ENCODE data around the gene DOCK1. TPM values are rescaled to one million over a fixed set of nuclear protein-coding genes. Genes with fewer than 3 reads are reported as not detected.
"Not testable (repeated sequence)": the region's sequence is repeated elsewhere in the genome, so short reads cannot be mapped to it uniquely, and the experiment has no call there.

Gene DOCK1
- total RNA-seq, 1 experiment from 2014 or later, result 60.4 TPM

DNA sequence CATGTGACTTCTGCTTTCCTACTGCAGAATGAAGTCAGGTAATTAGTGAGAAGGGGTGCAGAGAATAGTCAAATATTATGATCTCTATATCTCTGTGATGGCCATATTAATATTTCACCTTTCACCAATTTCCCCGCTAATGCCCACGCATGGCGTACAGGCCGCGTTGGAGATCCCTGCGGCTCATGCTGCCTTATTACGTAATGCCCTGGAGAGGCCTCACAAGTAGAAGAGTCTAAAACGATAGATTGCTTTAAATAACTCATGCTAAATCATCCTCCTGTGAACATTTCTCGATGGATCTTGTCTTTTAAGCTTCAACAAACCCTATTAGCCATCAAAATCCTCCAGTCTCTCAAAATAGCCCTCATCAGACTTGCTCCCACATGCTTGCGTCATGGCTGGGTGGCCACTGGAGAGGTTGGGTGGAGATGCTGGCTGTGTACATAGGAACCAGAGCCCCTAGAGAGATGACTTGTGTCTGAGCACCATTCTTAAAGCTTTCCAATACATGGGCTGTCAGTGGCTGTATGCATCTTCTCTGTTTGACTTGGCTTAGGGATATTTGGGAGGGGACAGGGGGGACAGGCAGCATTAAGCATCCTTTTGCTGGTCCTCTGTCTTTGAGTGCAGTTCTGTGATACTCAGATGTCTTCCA, 370.7 kb downstream of the DOCK1 start:
- Histone ChIP-seq H3K4me3 (no peak overlapping the region), H3K27ac (no peak overlapping the region), H3K27me3 (replicated peaks) (no peaks in the 10 kb centered on the region), H3K36me3 (peaks cover 14% of the 10 kb centered on the region), H3K4me1 (replicated peaks) (peaks cover 24% of the 10 kb centered on the region), H3K9me3 (replicated peaks) (no peaks in the 10 kb centered on the region)
- DNase-seq (ENCODE audit: low read depth in 1 of 2, low spot score in 2 of 2), result no peak

DNA sequence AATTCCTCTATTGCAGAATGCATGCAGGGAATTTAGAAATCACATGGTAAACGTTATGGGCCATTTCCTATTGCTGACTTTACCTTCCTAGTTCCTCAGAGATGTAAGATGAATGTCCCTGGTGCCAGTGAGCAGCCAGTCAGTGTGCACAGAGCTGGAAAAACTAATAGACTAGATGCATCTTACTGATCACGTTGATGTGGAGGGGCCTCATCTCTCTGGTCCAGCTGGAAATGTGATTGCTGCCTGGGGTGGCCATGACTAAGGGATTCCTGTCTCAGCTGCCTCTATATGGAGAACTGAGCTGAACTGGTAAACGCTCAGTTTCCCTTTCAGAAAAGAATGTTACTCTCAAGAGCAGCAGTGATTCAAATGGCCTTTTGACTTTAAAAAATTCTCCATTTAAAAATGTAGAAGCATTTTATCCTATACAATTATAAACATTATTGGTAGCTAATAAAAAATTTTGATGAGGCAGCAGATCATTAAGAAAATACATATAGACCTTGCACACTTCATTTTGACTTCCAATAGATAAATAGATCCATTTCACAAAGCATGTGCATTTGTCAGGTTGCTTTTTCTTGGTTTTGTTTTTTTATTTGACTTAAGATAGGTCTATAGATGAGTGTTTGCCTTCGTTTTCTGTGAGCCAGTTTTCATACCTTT, 371.7 kb downstream of the DOCK1 start:
- Histone ChIP-seq H3K27ac (no peak overlapping the region), H3K4me3 (no peak overlapping the region), H3K27me3 (replicated peaks) (no peaks in the 10 kb centered on the region), H3K4me1 (replicated peaks) (peaks cover 24% of the 10 kb centered on the region), H3K36me3 (peaks cover 10% of the 10 kb centered on the region), H3K9me3 (replicated peaks) (no peaks in the 10 kb centered on the region)
- DNase-seq (ENCODE audit: low read depth in 1 of 2, low spot score in 2 of 2), result no peak

DNA sequence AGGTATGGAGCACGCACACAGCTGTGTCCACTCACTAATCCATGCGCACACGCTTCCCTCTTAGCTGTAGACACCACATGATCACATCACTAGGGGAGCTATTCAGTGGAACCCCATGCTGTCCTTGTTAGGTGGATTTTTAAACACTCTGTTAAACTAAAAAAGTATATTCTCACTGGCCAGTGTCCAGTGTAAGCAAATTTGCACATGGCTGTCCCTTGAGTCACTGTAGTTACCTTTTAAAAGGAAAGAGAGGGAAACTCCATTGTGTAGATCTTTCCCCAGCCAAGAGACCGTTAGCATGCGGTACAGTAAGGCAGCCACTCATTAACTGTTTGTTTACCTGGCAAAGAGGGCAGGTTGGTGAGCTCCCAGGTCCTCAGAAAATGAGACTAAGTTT, 372.8 kb downstream of the DOCK1 start:
- Histone ChIP-seq H3K27ac (peak overlapping the region; percentile 60), H3K9me3 (replicated peaks) (no peaks in the 10 kb centered on the region), H3K4me3 (no peak overlapping the region), H3K36me3 (peaks cover 3% of the 10 kb centered on the region), H3K4me1 (replicated peaks) (peaks cover 24% of the 10 kb centered on the region), H3K27me3 (replicated peaks) (no peaks in the 10 kb centered on the region)
- peak; percentile 49 to 78 for DNase-seq (ENCODE audit: low read depth in 1 of 2, low spot score in 2 of 2)

DNA sequence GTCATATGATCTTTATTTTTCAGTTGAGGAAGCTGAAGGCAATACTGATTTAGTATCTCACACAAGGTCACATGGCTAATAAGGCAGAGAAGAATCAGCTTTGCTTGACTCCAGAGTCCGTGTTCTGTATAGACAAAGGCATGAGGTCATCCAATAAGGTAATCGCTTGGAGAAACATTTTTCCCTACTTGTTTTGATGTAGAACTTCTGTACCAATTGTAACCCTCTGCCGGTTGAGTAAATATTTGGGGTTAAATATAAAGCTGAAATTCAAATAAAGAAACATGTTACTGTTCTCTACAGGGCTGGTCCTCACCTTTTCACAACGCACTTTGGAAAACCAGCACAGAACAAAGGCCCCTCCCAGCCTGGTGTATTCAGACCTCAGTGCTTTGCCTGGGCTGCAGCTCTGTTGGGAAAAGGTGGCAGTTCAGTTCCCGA, 374.1 kb downstream of the DOCK1 start:
- H3K4me3 ChIP-seq, result no peak overlapping the region
- H3K4me1 ChIP-seq (replicated peaks), result peaks cover 24% of the 10 kb centered on the region
- no peaks in the 10 kb centered on the region for H3K9me3 ChIP-seq (replicated peaks)
- H3K27me3 ChIP-seq (replicated peaks), result no peaks in the 10 kb centered on the region
- H3K27ac ChIP-seq, result peak overlapping the region; percentile 60; the same call in 1 of the 2 replicates
- H3K36me3 ChIP-seq, result no peaks in the 10 kb centered on the region; the same call in 1 of the 2 replicates
- peak in 1 of 2 experiments; percentile 18 for DNase-seq (ENCODE audit: low read depth in 1 of 2, low spot score in 2 of 2)

DNA sequence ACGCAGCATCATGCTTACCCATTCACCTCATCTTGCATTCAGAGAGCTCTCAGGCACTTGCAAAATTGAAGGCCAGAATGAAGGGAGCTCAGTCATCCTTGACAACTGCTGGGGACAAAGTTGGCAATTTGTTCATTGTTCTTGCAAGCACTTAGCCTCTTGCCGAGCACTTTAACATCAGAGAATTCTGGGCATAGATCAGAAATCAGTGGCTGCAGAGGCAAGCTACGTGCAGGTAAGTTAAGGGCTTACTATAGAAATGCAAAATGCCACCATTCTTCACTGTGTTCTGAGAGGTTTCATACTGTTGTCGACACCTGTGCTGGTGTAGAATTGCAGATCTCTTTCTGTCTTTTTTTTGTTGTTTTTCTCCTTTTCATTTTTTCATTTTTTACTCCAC, 375.2 kb downstream of the DOCK1 start:
- Histone ChIP-seq H3K9me3 (replicated peaks) (no peaks in the 10 kb centered on the region), H3K36me3 (no peaks in the 10 kb centered on the region; the same call in 1 of the 2 replicates), H3K27me3 (replicated peaks) (no peaks in the 10 kb centered on the region), H3K4me3 (no peak overlapping the region), H3K27ac (no peak overlapping the region), H3K4me1 (replicated peaks) (peaks cover 24% of the 10 kb centered on the region)
- no peak for DNase-seq (ENCODE audit: low read depth in 1 of 2, low spot score in 2 of 2)

DNA sequence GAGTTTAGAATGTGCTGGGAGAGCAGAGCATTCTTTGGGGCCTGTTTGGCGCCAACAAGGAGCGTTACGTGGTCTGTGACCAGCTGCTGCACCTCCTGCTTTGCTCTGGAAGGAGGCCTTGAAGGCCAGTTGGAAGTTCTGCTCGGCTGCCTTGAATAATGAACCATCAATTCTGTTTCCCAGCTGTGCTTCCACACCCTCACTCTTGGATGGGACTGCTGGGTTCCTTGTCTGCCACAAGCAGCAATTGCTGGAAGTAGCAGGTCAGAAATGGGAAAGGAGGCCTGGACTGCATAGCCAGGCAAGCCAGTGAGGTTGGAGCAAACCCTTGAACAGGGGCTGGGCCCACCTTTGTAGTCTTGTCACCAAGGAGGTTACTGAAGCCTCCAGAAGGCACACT, 377.8 kb downstream of the DOCK1 start:
- peaks cover 4% of the 10 kb centered on the region; the same call in 1 of the 2 replicates for H3K9me3 ChIP-seq (replicated peaks)
- no peak overlapping the region for H3K4me3 ChIP-seq
- H3K27me3 ChIP-seq (replicated peaks), result no peaks in the 10 kb centered on the region
- peaks cover 16% of the 10 kb centered on the region for H3K4me1 ChIP-seq (replicated peaks)
- DNase-seq (ENCODE audit: low read depth in 1 of 2, low spot score in 2 of 2), result no peak
- no peak overlapping the region for H3K27ac ChIP-seq
- no peaks in the 10 kb centered on the region; the same call in 1 of the 2 replicates for H3K36me3 ChIP-seq

DNA sequence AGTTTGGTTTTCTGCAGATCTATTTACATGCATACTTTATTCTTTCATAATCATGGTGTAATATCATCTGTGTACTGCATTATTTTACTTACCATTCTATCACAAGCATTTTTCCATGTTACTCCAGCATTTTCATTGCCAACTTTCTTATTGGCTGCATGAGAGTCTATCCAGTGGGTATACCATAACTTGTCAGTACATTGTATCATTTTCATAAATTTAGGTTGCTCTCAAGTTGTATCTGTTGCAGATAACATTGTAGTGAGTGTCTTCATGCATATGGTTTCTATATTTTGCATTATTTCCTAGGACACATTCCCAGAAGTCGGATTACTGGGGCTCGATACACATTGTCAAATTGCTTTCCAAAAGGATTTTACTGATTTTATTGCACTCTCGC, 378.3 kb downstream of the DOCK1 start:
- Histone ChIP-seq H3K9me3 (replicated peaks) (peaks cover 4% of the 10 kb centered on the region; the same call in 1 of the 2 replicates), H3K4me1 (replicated peaks) (peaks cover 11% of the 10 kb centered on the region), H3K36me3 (no peaks in the 10 kb centered on the region; the same call in 1 of the 2 replicates), H3K27me3 (replicated peaks) (no peaks in the 10 kb centered on the region), H3K4me3 (no peak overlapping the region), H3K27ac (no peak overlapping the region)
- no peak for DNase-seq (ENCODE audit: low read depth in 1 of 2, low spot score in 2 of 2)

DNA sequence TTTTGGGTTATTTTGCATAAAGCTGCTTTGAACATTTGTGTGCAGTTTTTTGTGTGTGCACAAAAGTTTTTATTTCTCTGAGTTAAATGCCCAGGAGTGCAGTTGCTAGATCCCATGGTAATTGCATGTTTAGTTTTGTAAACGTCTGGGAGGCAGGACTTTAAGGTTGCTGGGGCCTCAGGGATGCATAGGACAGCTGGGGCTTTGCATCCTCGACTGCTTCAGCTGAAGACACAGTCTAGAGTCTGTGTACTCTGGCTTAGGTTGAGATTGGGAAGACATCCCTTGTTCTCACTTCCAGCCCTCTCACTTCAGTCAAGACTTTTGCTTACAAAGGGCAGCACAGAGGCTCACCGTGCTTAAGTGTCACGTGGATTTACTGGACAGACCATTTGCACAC, 385.6 kb downstream of the DOCK1 start:
- H3K27ac ChIP-seq, result no peak overlapping the region
- no peaks in the 10 kb centered on the region for H3K4me1 ChIP-seq (replicated peaks)
- H3K27me3 ChIP-seq (replicated peaks), result no peaks in the 10 kb centered on the region
- DNase-seq (ENCODE audit: low read depth in 1 of 2, low spot score in 2 of 2), result no peak
- H3K4me3 ChIP-seq, result no peak overlapping the region
- H3K36me3 ChIP-seq, result no peaks in the 10 kb centered on the region
- peaks cover 4% of the 10 kb centered on the region; the same call in 1 of the 2 replicates for H3K9me3 ChIP-seq (replicated peaks)

DNA sequence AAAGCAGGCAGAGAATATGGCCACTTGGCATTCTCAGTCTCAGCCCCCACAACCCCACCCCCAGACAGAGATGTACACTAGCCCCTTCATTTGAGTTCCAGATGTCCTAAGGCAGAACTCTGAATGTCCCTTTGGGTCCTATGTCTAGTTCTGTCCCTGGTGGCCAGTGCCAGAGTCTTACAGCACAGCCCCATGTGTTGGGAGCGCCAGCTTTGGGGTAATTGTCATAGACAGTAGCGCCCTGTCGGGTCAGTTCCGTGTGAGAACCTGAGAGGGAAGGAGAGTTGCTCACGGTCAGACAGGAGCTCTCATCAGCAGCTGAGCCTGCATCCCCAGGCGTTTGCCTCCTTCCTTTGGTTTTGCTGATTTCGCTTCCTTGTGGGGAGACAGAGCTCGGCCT, 386.1 kb downstream of the DOCK1 start:
- H3K4me3 ChIP-seq, result no peak overlapping the region
- DNase-seq (ENCODE audit: low read depth in 1 of 2, low spot score in 2 of 2), result no peak
- H3K36me3 ChIP-seq, result no peaks in the 10 kb centered on the region
- no peak overlapping the region for H3K27ac ChIP-seq
- H3K9me3 ChIP-seq (replicated peaks), result peaks cover 4% of the 10 kb centered on the region; the same call in 1 of the 2 replicates
- no peaks in the 10 kb centered on the region for H3K27me3 ChIP-seq (replicated peaks)
- no peaks in the 10 kb centered on the region for H3K4me1 ChIP-seq (replicated peaks)

DNA sequence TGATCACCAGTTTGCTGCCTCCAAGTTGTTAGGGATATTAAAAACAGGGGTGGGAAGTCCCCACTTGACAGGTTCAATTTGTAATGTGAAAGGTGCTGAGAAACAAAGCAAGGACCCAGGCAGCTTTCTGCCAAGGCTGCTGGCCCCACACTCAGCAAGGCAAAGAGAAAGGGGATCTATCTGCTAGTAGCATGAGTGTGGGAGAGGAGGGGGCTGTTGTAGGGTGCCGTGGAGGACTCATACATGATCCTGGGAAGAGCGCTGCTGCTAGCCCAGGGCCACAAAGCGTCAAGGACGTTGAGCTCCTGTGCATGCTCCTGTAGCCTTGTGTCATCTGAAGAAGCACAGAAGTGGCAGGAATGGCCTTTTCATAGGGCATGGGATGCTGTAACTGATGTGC, 387.7 kb downstream of the DOCK1 start:
- Histone ChIP-seq H3K9me3 (replicated peaks) (no peaks in the 10 kb centered on the region), H3K4me1 (replicated peaks) (no peaks in the 10 kb centered on the region), H3K27ac (no peak overlapping the region), H3K27me3 (replicated peaks) (no peaks in the 10 kb centered on the region), H3K36me3 (no peaks in the 10 kb centered on the region), H3K4me3 (no peak overlapping the region)
- DNase-seq (ENCODE audit: low read depth in 1 of 2, low spot score in 2 of 2), result no peak

DNA sequence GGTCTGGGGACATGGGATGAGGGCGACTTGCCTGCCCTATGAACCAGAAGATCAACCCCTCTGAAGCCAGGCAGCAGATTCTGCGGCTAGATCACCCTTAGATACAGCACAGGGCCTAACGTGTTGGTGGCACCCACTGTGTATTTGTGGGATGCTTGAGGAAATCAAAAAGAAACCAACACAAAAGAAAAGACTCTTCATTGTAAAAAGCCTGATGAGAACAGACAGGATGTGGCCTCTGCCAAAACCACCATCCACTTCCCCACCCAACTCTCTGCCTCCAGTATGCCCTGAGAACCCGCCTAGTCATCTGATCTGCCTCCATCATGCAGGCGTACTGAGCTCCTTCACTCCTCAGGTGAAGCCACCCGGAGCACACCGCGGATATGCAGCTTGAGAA, 388.4 kb downstream of the DOCK1 start:
- Histone ChIP-seq H3K27ac (no peak overlapping the region), H3K36me3 (no peaks in the 10 kb centered on the region), H3K4me3 (no peak overlapping the region), H3K27me3 (replicated peaks) (no peaks in the 10 kb centered on the region), H3K4me1 (replicated peaks) (no peaks in the 10 kb centered on the region), H3K9me3 (replicated peaks) (no peaks in the 10 kb centered on the region)
- DNase-seq (ENCODE audit: low read depth in 1 of 2, low spot score in 2 of 2), result no peak

DNA sequence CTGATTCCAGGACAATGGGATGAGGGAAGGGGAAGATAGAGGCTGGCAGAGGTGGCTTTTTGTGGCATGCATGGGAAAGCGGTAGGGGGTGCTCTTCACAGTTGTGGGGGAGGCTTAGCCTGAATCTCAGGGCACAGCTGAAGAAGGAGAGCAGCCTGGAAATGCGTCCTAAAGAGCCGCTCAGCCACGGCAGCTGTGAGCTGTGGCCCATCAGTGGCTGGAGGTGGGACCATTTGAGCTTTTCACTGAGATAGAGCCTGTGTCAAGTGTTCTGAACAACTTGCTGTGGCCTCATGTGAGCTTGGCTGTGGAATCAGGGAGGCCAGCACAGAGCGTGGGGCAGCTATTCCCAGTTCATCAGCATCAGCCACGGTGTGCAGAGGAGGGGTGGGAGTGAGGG, 391.5 kb downstream of the DOCK1 start:
- H3K27me3 ChIP-seq (replicated peaks), result no peaks in the 10 kb centered on the region

DNA sequence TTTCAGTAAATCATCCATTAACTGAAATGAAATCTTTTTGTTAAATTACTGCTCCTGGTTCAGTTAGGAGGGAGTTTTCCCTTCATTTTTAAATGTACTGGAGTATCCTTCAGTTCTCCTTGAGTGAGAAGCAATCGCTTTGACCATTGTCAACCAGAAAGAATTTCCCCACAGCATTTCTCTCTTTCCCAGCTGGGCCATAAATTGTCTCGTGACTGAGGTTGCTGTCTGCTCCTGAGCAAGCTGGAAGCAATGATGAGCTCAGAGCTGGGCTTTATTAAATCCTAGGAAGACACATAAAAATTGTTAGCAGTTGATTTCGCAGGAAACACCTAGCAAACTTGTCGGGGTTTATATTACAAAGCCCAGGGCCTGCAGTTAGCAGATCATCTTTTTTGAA, 393.2 kb downstream of the DOCK1 start:
- H3K36me3 ChIP-seq, result no peaks in the 10 kb centered on the region
- H3K4me1 ChIP-seq (replicated peaks), result peaks cover 14% of the 10 kb centered on the region
- no peaks in the 10 kb centered on the region for H3K27me3 ChIP-seq (replicated peaks)
- no peak overlapping the region for H3K27ac ChIP-seq
- no peak for DNase-seq (ENCODE audit: low read depth in 1 of 2, low spot score in 2 of 2)
- no peaks in the 10 kb centered on the region for H3K9me3 ChIP-seq (replicated peaks)
- H3K4me3 ChIP-seq, result no peak overlapping the region

More for the DNA sequence above, 391.5 kb downstream of the DOCK1 start:
- no peak for DNase-seq (ENCODE audit: low read depth in 1 of 2, low spot score in 2 of 2)
- H3K9me3 ChIP-seq (replicated peaks), result no peaks in the 10 kb centered on the region
- no peak overlapping the region for H3K27ac ChIP-seq
- peaks cover 11% of the 10 kb centered on the region for H3K4me1 ChIP-seq (replicated peaks)
- no peaks in the 10 kb centered on the region for H3K36me3 ChIP-seq
- no peak overlapping the region for H3K4me3 ChIP-seq

DNA sequence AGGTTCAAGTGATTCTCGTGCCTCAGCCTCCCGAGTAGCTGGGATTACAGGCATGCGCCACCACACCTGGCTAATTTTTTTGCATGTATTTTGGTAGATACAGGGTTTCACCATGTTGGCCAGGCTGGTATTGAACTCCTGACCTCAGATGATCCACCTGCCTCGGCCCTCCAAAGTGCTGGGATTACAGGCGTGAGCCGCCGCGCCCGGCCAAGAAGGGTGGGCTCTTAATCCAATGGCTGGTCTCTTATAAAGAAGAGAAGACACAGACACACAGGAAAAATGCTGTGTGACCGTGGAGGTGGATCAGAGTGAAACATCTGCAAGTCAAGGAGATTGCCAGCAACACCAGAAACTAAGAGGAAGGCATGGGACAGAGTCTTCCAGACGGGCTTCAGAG, 394.0 kb downstream of the DOCK1 start:
- H3K36me3 ChIP-seq; H3K27me3 ChIP-seq (replicated peaks); H3K27ac ChIP-seq; H3K4me3 ChIP-seq; H3K9me3 ChIP-seq (replicated peaks); DNase-seq (ENCODE audit: low read depth in 1 of 2, low spot score in 2 of 2): not testable (repeated sequence)
- peaks cover 14% of the 10 kb centered on the region for H3K4me1 ChIP-seq (replicated peaks)
